ENCODE results near the gene GPRIN3.
A peak's percentile ranks its signal among the peaks of the same experiment; 100 is the strongest.

The GPRIN3 gene

GRCh38 chr4:89294573-89295269, 12.9 kb downstream of the GPRIN3 start:
- peak; percentile 35 for FAIRE-seq
- no peak for DNase-seq (ENCODE audit: insufficient read length, low spot score)

GRCh38 chr4:89293299-89293698, 14.3 kb downstream of the GPRIN3 start:
- no peak for DNase-seq (ENCODE audit: insufficient read length, low spot score)
- FAIRE-seq = no peak
- TF ChIP-seq, protein P1, sequence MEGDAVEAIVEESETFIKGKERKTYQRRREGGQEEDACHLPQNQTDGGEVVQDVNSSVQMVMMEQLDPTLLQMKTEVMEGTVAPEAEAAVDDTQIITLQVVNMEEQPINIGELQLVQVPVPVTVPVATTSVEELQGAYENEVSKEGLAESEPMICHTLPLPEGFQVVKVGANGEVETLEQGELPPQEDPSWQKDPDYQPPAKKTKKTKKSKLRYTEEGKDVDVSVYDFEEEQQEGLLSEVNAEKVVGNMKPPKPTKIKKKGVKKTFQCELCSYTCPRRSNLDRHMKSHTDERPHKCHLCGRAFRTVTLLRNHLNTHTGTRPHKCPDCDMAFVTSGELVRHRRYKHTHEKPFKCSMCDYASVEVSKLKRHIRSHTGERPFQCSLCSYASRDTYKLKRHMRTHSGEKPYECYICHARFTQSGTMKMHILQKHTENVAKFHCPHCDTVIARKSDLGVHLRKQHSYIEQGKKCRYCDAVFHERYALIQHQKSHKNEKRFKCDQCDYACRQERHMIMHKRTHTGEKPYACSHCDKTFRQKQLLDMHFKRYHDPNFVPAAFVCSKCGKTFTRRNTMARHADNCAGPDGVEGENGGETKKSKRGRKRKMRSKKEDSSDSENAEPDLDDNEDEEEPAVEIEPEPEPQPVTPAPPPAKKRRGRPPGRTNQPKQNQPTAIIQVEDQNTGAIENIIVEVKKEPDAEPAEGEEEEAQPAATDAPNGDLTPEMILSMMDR (IDR thresholded peaks at IDR 0.05; ENCODE audit: insufficient read depth, missing control alignments) = no peak

More at GRCh38 chr4:89294573-89295269, 12.9 kb downstream of the GPRIN3 start:
- TF ChIP-seq, protein P1 (IDR thresholded peaks at IDR 0.05; ENCODE audit: insufficient read depth, missing control alignments) = no peak

DNA sequence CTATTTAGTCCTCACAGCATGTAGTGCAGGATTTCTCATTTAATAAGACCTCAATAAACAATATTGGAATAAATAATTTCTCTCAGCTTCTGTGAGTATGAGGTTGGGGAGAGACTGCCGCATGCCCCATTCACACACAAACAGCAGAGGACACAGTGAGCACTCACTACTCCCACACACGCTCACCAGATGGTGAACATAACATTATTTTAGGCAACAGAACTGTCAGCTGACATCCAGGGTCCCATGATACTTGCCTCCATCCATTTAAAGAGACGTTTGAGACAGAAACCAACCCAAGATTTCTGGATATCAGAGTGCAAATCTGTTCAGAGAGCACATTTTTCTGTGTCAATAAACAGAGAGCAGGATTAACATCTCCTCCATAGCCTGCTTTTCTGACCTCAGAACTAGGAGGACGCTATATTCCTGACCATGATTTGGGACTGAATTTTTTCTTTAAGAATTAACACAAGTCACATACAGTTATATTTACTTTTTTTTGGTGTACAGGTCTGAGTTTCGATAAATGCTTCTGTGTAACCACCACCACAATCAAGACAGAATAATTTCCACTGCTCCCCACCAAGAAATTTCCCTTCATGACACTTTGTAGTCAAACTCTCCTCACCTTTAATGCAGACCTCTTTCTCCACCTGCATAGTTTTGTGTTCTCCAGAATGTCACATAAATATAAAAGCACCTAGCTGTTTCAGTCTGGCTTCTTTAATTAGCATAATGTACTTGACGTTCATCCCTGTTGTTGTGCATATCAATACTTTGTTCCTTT, 16.7 kb downstream of the GPRIN3 start:
- DNase-seq (ENCODE audit: insufficient read length, low spot score) = no peak
- peak; percentile 29 for FAIRE-seq
- TF ChIP-seq, protein P1 (IDR thresholded peaks at IDR 0.05; ENCODE audit: insufficient read depth, missing control alignments) = no peak

DNA sequence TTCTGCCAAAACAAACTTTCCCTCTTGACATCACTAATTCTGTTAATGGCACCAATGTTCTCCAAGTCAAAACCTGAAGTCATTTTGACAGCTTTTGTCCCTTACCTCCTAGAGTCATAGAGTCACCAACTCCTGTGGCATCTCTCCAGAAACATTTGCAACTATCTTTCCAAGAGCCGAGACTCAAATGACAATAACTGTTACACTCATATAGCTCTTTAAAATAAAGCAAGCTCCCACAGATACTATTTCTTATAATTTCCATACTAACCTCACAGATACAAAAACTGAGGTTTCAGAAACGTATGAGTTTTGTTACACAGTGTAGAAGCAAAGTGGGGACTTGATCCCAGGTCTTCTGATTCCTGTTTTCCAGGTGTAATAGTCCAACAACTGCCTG, 18.3 kb downstream of the GPRIN3 start:
- FAIRE-seq (no peak), DNase-seq (ENCODE audit: insufficient read length, low spot score) (no peak)
- TF ChIP-seq, protein P1 (IDR thresholded peaks at IDR 0.05; ENCODE audit: insufficient read depth, missing control alignments) = no peak

GRCh38 chr4:89288430-89288829, 19.2 kb downstream of the GPRIN3 start:
- DNase-seq (ENCODE audit: insufficient read length, low spot score) (no peak), FAIRE-seq (no peak)
- TF ChIP-seq, protein P1 (IDR thresholded peaks at IDR 0.05; ENCODE audit: insufficient read depth, missing control alignments) = no peak

DNA sequence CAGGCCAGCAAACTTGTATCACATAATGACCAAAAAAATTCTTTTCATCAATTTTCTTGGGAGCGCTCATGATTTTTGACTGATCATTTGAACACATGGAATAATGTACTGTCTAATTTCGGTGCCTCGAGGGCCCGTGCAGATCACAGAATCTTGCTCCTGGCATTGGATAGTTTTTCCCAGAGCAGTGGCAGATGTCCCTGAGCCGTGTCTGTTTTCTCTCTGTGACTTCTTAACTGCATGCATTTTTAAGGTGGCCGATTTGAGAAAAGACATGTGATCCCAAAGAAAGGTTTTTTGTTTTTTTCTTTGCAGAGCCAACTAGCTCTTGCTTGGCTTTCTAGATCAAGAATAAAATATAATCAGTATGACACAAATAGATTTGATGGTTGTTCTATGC, 19.7 kb downstream of the GPRIN3 start:
- FAIRE-seq (no peak), DNase-seq (ENCODE audit: insufficient read length, low spot score) (no peak)
- TF ChIP-seq, protein P1 (IDR thresholded peaks at IDR 0.05; ENCODE audit: insufficient read depth, missing control alignments) = no peak

DNA sequence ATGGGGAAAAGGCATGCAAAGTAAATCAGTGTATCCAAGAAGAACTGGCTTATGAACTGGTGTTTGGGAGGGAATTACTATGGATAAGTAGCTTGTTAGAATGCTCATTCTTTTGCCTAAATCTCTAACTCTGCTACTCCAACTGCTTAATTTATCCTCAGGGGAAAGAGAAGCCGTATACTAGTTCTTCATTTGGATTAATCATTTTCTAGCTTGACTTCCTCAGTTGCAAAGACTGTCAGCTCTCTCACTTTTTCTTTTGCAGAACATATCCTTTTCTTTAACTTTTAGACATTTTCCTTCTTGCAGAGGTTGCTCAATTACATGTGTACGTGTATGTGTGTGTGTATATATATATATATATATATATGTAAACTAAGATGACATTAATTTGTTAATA, 21.9 kb downstream of the GPRIN3 start:
- no peak for FAIRE-seq
- TF ChIP-seq, protein P1 (IDR thresholded peaks at IDR 0.05; ENCODE audit: insufficient read depth, missing control alignments) = no peak
- DNase-seq (ENCODE audit: insufficient read length, low spot score) = no peak
